Loucy (cell line): ENCODE results near the gene MRPL32.

Experiments used
- EZH2phosphoT487 ChIP-seq: fragments of 200-600 bp; IDR thresholded peaks from 2 replicates; pipeline ENCODE4 v1.6.1; 2018; ENCODE audit warnings: antibody characterized with exemption, mild to moderate bottlenecking, moderate library complexity, borderline replicate concordance
- TF ChIP-seq, protein P1 (sequence below): fragments of 200-600 bp; sonication (generic); conservative IDR thresholded peaks from 2 replicates; pipeline ENCODE4 v1.5.1; 2014; ENCODE audit warnings: mild to moderate bottlenecking, antibody characterized with exemption, low read length

DNA sequence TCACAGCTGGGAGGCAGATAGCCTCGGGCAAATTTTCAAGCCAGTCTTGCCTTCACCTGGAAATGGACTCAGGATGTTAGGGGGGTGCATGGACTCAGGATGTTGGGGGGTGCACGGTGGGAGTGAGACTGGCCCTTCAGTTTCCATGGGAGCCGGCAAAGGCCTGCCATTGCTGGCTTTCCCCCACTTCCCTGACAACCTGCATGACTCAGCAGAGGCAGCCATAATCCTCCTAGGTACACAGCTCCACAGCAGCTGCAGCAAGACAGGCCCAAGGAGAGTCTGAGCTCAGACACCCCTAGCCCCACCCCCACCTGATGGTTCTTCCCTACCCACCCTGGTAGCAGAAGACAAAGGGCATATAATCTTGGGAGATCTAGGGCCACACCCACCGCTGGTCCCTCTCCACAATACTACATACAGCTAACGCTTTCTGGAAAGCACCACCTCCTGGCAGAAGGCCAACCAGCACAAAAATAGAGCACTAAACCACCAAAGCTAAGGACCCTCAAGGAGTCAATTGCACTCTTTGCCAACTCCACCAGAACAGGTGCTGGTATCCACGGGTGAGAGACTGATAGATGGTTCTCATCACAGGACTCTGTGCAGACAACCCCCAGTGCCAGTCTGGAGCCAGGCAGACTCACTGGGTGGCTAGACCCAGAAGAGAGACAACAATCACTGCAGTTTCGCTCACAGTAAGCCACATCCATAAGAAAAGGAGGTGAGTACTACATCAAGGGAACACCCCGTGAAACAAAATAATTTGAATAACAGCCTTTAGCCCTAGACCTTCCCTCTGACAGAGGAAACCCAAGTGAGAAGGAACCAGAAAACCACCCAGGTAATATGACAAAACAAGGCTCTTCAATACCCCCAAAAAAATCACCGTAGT is 38.6 kb upstream of the MRPL32 start:
- TF ChIP-seq, protein P1, sequence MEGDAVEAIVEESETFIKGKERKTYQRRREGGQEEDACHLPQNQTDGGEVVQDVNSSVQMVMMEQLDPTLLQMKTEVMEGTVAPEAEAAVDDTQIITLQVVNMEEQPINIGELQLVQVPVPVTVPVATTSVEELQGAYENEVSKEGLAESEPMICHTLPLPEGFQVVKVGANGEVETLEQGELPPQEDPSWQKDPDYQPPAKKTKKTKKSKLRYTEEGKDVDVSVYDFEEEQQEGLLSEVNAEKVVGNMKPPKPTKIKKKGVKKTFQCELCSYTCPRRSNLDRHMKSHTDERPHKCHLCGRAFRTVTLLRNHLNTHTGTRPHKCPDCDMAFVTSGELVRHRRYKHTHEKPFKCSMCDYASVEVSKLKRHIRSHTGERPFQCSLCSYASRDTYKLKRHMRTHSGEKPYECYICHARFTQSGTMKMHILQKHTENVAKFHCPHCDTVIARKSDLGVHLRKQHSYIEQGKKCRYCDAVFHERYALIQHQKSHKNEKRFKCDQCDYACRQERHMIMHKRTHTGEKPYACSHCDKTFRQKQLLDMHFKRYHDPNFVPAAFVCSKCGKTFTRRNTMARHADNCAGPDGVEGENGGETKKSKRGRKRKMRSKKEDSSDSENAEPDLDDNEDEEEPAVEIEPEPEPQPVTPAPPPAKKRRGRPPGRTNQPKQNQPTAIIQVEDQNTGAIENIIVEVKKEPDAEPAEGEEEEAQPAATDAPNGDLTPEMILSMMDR: no peak
- TF ChIP-seq EZH2phosphoT487: no peak
